Measurements from ENCODE around the gene NMNAT2.
"Not testable (repeated sequence)": the region's sequence is repeated elsewhere in the genome, so short reads cannot be mapped to it uniquely, and the experiment has no call there.

The NMNAT2 gene

GRCh38 chr1:183248989-183249691, 169.0 kb downstream of the NMNAT2 start:
- Histone ChIP-seq H3K36me3 (ENCODE audit: insufficient read depth, low read length) (no peaks in the 10 kb centered on the region), H3K4me1 (ENCODE audit: insufficient read depth, low read length) (no peaks in the 10 kb centered on the region), H3K9ac (ENCODE audit: low read depth, low read length) (no peak overlapping the region), H3K9me3 (ENCODE audit: control insufficient read depth, insufficient read depth, low read length) (peaks cover 3% of the 10 kb centered on the region)

GRCh38 chr1:183247931-183248330, 170.2 kb downstream of the NMNAT2 start:
- Histone ChIP-seq H3K4me1 (ENCODE audit: insufficient read depth, low read length) (no peaks in the 10 kb centered on the region), H3K9ac (ENCODE audit: low read depth, low read length) (no peak overlapping the region), H3K9me3 (ENCODE audit: control insufficient read depth, insufficient read depth, low read length) (peaks cover 3% of the 10 kb centered on the region), H3K36me3 (ENCODE audit: insufficient read depth, low read length) (no peaks in the 10 kb centered on the region)

DNA sequence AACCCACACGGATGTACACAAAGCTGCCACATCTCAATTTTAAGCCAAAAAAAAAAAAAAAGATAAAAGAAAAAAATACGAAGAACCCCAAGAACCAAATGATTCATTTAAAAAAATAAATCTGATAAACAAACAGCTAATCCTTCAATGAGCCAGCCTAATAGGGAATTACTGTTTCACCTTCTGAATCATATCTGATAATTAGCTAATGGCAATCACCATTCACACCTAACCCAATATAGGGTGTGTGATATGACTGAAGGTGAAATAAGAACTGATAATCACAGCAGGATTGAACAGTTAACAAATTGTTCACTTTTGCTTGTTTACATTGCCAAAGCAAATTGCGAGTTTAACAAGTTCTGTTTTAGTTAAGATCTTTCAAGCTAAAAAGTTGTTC, 170.7 kb downstream of the NMNAT2 start:
- Histone ChIP-seq H3K9me3 (ENCODE audit: control insufficient read depth, insufficient read depth, low read length) (peaks cover 3% of the 10 kb centered on the region), H3K36me3 (ENCODE audit: insufficient read depth, low read length) (no peaks in the 10 kb centered on the region), H3K9ac (ENCODE audit: low read depth, low read length) (no peak overlapping the region), H3K4me1 (ENCODE audit: insufficient read depth, low read length) (no peaks in the 10 kb centered on the region)

- Histone ChIP-seq H3K9ac (ENCODE audit: low read depth, low read length) (no peak overlapping the region), H3K36me3 (ENCODE audit: insufficient read depth, low read length) (no peaks in the 10 kb centered on the region), H3K9me3 (ENCODE audit: control insufficient read depth, insufficient read depth, low read length) (peaks cover 3% of the 10 kb centered on the region), H3K4me1 (ENCODE audit: insufficient read depth, low read length) (no peaks in the 10 kb centered on the region)
These were observed 171.1 kb downstream of the NMNAT2 start for GRCh38 chr1:183247066-183247465.

DNA sequence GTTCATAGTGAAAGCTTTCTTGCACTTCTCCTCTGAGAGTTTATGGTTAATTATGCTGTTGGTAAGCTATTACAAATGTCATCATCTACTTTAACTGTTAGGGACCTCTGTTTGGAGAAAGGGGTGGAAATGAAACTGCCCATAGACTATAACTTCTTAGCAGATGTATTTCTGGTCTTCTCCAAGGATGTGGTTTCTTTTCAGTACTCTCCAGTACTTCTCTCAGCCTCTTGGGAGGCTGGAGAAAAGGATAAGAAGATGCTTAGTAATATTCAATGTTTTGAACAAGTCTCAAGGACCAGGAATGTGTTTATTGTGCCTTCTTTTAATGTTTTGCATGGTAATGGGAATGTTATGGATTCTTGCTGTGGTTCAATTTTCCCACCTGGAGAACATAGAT, 171.7 kb downstream of the NMNAT2 start:
- no peak overlapping the region for H3K9ac ChIP-seq (ENCODE audit: low read depth, low read length)
- H3K9me3 ChIP-seq (ENCODE audit: control insufficient read depth, insufficient read depth, low read length) = peaks cover 3% of the 10 kb centered on the region
- H3K36me3 ChIP-seq (ENCODE audit: insufficient read depth, low read length) = no peaks in the 10 kb centered on the region
- H3K4me1 ChIP-seq (ENCODE audit: insufficient read depth, low read length) = no peaks in the 10 kb centered on the region

DNA sequence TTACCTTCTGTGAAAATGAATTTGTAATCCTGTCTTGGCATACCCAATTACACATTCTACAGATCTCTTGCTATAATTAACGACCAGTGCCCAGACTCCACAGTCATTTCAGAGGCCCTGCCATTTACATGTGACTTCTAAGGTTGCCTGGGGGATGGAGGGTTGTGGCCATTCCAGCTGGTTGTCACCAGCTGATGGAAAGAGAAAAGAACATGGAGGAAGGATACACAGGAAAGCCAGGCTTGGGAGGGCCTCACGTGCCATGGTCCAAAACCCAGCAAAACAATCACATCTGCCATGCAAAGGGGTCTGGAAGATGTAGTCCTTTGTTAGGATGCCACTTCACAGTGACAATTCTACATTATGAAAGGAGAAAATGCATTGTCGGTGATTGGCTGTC, 172.8 kb downstream of the NMNAT2 start:
- Histone ChIP-seq H3K9me3 (ENCODE audit: control insufficient read depth, insufficient read depth, low read length) (no peaks in the 10 kb centered on the region), H3K9ac (ENCODE audit: low read depth, low read length) (no peak overlapping the region), H3K4me1 (ENCODE audit: insufficient read depth, low read length) (no peaks in the 10 kb centered on the region), H3K36me3 (ENCODE audit: insufficient read depth, low read length) (no peaks in the 10 kb centered on the region; the same call in 1 of the 2 replicates)

DNA sequence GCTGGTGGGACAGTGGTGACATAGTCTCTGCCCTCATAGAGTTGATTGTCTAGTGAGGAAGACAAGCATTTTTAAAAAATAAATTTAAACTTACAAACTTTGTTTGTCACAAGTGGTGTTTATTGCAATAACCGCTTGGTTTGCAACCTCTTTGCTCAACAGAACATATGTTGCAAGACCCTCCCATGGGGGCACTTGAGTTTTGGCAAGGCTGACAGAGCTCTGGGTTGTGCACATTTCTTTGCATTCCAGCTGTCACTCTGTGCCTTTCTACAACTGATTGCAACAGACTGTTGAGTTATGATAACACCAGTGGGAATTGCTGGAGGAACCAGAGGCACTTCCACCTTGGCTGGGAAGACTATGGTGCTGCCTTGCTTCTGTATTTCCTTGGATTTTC, 173.7 kb downstream of the NMNAT2 start:
- Histone ChIP-seq H3K36me3 (ENCODE audit: insufficient read depth, low read length) (no peaks in the 10 kb centered on the region; the same call in none of the 2 replicates), H3K9me3 (ENCODE audit: control insufficient read depth, insufficient read depth, low read length) (no peaks in the 10 kb centered on the region), H3K9ac (ENCODE audit: low read depth, low read length) (no peak overlapping the region), H3K4me1 (ENCODE audit: insufficient read depth, low read length) (no peaks in the 10 kb centered on the region)

GRCh38 chr1:183243161-183244050, 174.8 kb downstream of the NMNAT2 start:
- no peaks in the 10 kb centered on the region for H3K4me1 ChIP-seq (ENCODE audit: insufficient read depth, low read length)
- no peak overlapping the region for H3K9ac ChIP-seq (ENCODE audit: low read depth, low read length)
- H3K9me3 ChIP-seq (ENCODE audit: control insufficient read depth, insufficient read depth, low read length) = no peaks in the 10 kb centered on the region
- no peaks in the 10 kb centered on the region; the same call in none of the 2 replicates for H3K36me3 ChIP-seq (ENCODE audit: insufficient read depth, low read length)

GRCh38 chr1:183242556-183242955, 175.6 kb downstream of the NMNAT2 start:
- H3K9me3 ChIP-seq (ENCODE audit: control insufficient read depth, insufficient read depth, low read length) = no peaks in the 10 kb centered on the region
- no peaks in the 10 kb centered on the region for H3K4me1 ChIP-seq (ENCODE audit: insufficient read depth, low read length)
- no peaks in the 10 kb centered on the region; the same call in none of the 2 replicates for H3K36me3 ChIP-seq (ENCODE audit: insufficient read depth, low read length)
- no peak overlapping the region for H3K9ac ChIP-seq (ENCODE audit: low read depth, low read length)

GRCh38 chr1:183241471-183241870, 176.7 kb downstream of the NMNAT2 start:
- H3K36me3 ChIP-seq (ENCODE audit: insufficient read depth, low read length) = no peaks in the 10 kb centered on the region; the same call in none of the 2 replicates
- no peaks in the 10 kb centered on the region for H3K4me1 ChIP-seq (ENCODE audit: insufficient read depth, low read length)
- no peaks in the 10 kb centered on the region for H3K9me3 ChIP-seq (ENCODE audit: control insufficient read depth, insufficient read depth, low read length)
- H3K9ac ChIP-seq (ENCODE audit: low read depth, low read length) = no peak overlapping the region

- H3K4me1 ChIP-seq (ENCODE audit: insufficient read depth, low read length); H3K36me3 ChIP-seq (ENCODE audit: insufficient read depth, low read length); H3K9me3 ChIP-seq (ENCODE audit: control insufficient read depth, insufficient read depth, low read length); H3K9ac ChIP-seq (ENCODE audit: low read depth, low read length): not testable (repeated sequence)
These were observed 177.3 kb downstream of the NMNAT2 start for GRCh38 chr1:183240853-183241252.

- Histone ChIP-seq H3K36me3 (ENCODE audit: insufficient read depth, low read length) (no peaks in the 10 kb centered on the region; the same call in none of the 2 replicates), H3K9ac (ENCODE audit: low read depth, low read length) (no peak overlapping the region), H3K9me3 (ENCODE audit: control insufficient read depth, insufficient read depth, low read length) (no peaks in the 10 kb centered on the region), H3K4me1 (ENCODE audit: insufficient read depth, low read length) (peaks cover under 1% of the 10 kb centered on the region; the same call in 1 of the 2 replicates)
These were observed 177.7 kb downstream of the NMNAT2 start for GRCh38 chr1:183240526-183240825.

GRCh38 chr1:183239793-183240525, 178.2 kb downstream of the NMNAT2 start:
- Histone ChIP-seq H3K9me3 (ENCODE audit: control insufficient read depth, insufficient read depth, low read length) (no peaks in the 10 kb centered on the region), H3K4me1 (ENCODE audit: insufficient read depth, low read length) (peaks cover 6% of the 10 kb centered on the region; the same call in 1 of the 2 replicates), H3K36me3 (ENCODE audit: insufficient read depth, low read length) (no peaks in the 10 kb centered on the region; the same call in none of the 2 replicates), H3K9ac (ENCODE audit: low read depth, low read length) (no peak overlapping the region)

DNA sequence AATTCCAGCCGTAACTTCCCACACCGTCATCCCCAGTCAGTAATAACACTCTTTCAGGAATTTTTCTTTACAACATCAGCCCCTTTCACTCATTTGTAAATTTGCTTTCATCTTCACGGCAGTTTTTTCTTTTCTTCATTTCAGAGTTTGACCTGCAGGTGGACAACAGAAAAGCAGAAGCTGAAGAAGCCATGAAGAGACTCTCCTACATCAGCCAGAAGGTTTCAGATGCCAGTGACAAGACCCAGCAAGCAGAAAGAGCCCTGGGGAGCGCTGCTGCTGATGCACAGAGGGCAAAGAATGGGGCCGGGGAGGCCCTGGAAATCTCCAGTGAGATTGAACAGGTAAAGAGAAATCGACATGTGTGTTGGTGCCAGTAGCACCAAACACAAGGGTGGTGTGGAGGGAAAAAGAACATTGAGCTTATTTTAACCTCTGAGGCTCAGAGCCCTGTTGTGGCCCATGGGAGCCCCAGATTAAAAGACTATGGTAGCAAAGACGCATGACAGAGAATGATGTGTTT, 178.9 kb downstream of the NMNAT2 start:
- Histone ChIP-seq H3K4me1 (ENCODE audit: insufficient read depth, low read length) (peaks cover 9% of the 10 kb centered on the region; the same call in 1 of the 2 replicates), H3K36me3 (ENCODE audit: insufficient read depth, low read length) (no peaks in the 10 kb centered on the region; the same call in none of the 2 replicates), H3K9me3 (ENCODE audit: control insufficient read depth, insufficient read depth, low read length) (no peaks in the 10 kb centered on the region), H3K9ac (ENCODE audit: low read depth, low read length) (no peak overlapping the region)
